Heart right ventricle (tissue), 16 donors: ENCODE results near the gene OLFM1. TPM values are rescaled to one million over a fixed set of nuclear protein-coding genes. Genes with fewer than 3 reads are reported as not detected.
"Not testable (repeated sequence)": the region's sequence is repeated elsewhere in the genome, so short reads cannot be mapped to it uniquely, and the experiment has no call there.

Experiments
- ATAC-seq, 8 donors: fragments of 200-7000 bp; cut with Tn5 transposase; one replicate each; pipeline ENCODE4 v1.9.1; 2020; ENCODE audit warnings: mild to moderate bottlenecking in 8 of 8, moderate library complexity in 8 of 8, moderate number of reproducible peaks in 1 of 8
- DNase-seq, 2 donors: peaks; one replicate each; pipeline ENCODE4 v3.0.0-alpha.2; 2020
- H3K27ac ChIP-seq, 10 donors: fragments of 200-600 bp; sonication (generic) in 2 of 10; one replicate each; pipeline versions ENCODE4 v1.5.0 to v1.8.0; 2020 to 2022; ENCODE audit warnings: mild to moderate bottlenecking in 3 of 10
- H3K27me3 ChIP-seq, 7 donors: fragments of 200-600 bp; one replicate each; pipeline ENCODE4 v1.8.0; 2021 to 2022; ENCODE audit warnings: mild to moderate bottlenecking in 2 of 7
- H3K36me3 ChIP-seq, 9 donors: fragments of 200-600 bp; sonication (generic) in 1 of 9; one replicate each; pipeline versions ENCODE4 v1.5.0 to v1.8.0; 2020 to 2022; ENCODE audit warnings: mild to moderate bottlenecking in 2 of 9
- H3K4me1 ChIP-seq, 9 donors: fragments of 200-600 bp; sonication (generic) in 1 of 9; one replicate each; pipeline versions ENCODE4 v1.5.0 to v1.8.0; 2020 to 2022; ENCODE audit warnings: mild to moderate bottlenecking in 4 of 9
- H3K4me3 ChIP-seq, 10 donors: fragments of 200-600 bp; sonication (generic) in 2 of 10; one replicate each; pipeline versions ENCODE4 v1.5.0 to v1.8.0; 2020 to 2022; ENCODE audit warnings: mild to moderate bottlenecking in 7 of 10, moderate library complexity in 2 of 10
- H3K9me3 ChIP-seq, 11 donors: fragments of 200-600 bp in 10 of 11; sonication (generic) in 2 of 11; one replicate each; pipeline versions ENCODE4 v1.5.0 to v1.8.0; 2013 to 2022; ENCODE audit warnings: mild to moderate bottlenecking in 2 of 11, control low read depth in 1 of 11, moderate library complexity in 1 of 11
- CTCF ChIP-seq, 9 donors: fragments of 200-600 bp; sonication (generic) in 2 of 9; IDR thresholded peaks; one replicate each; pipeline versions ENCODE4 v1.5.0 to v1.8.0; 2021 to 2022; ENCODE audit warnings: antibody characterized with exemption in 9 of 9, mild to moderate bottlenecking in 5 of 9, moderate library complexity in 1 of 9
- WGBS, 2 donors: extraction: QIAGEN DNeasy Blood & Tissue Kit; methylation state at CpG; one replicate each; pipeline ENCODE4 v1.1.7; 2013; ENCODE audit warnings: inconsistent platforms in 1 of 2; 5-methylcytosine and 5-hydroxymethylcytosine counted together
- intact Hi-C, 10 donors: fragments of 100-400 bp; cut with DNase I; formaldehyde crosslinking; loops; one replicate each; pipeline versions ENCODE4 v1.11.1 to v1.14.2; 2022
- polyA plus RNA-seq, 2 donors: library from polyadenylated mRNA; stranded (reverse); fragments of 200-250 nt; gene quantifications; one replicate each; pipeline ENCODE4 v1.2.3, GENCODE V29; 2013
- total RNA-seq, 10 donors: library from RNA; stranded (reverse); fragmentation: NEBNext Ultra II Directional in 3 of 10; extraction: Animal tissue kit (Norgen Biotek cat#: 25700) in 3 of 10; gene quantifications; one replicate each; pipeline versions ENCODE4 v1.2.1 to v1.2.4, GENCODE V29; 2021 to 2023
- donor health status: Arrhythmogenic right ventricular cardiomyopathy.
- donor health status: ischemic (EF 13 %, LVEDD 7.1; RV severe dilation, severe dysfunction).
- donor health status: healthy with polysubstance abuse.
- donor health status: DM: no; HTN: yes; CAD: no.
- donor health status: DM: no; HTN: no; CAD: no.
- donor health status: ischemic (EF 25% LVEDD 6.9; RV normal size, moderate dysfunction).
- donor health status: ischemic (EF 25% LVEDD 5.7; RV mildly dilated, moderate dysfunction).
- donor health status: healthy.
- donor health status: DM: yes; HTN: yes; CAD: no.
- donor health status: Ischemic cardiomyopathy.
- donor health status: ischemic (EF 35%, LVEDD 5.7; RV mildly dilated, moderate dysfunction).
- donor health status: nonischemic (EF 11% LVEDD 7.7; RV severe dilation, severe dysfunction).
- donor health status: DM: yes; HTN: yes; CAD: no.
- donor health status: PGD.
- donor health status: ischemic (EF 29% LVEDD 5.4; RV normal size, mild dysfunction).
- donor health status: nonischemic (EF 23%, LVEDD 6.1; RV moderate dilation, normal function).

OLFM1 gene
- total and polyA plus RNA-seq, 12 donors: 3.3 to 14.9 (median 6.5) TPM

DNA sequence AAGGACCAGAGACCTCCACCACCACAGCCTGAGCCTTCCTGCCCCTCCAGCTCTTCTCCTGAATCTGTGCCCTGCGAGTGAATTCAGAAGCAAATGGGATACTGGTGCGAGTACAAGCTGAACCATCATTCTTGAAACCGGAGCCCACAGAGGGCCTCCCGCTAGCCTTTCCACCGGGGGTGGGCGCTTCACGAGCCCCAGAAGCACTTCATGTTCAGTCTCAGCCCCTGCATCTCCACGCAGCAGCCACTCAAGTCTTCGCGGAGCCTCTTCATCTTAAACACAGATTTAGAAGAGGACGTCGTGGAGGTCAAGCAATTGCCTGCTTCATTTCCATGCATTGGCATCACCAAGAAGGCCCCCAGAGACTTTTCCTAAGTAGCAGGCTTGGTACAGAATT lies 26.0 kb upstream of the OLFM1 start:
- H3K27ac ChIP-seq: no peak overlapping the region
- H3K4me3 ChIP-seq: no peak overlapping the region
- no peaks in the 10 kb centered on the region for H3K4me1 ChIP-seq
- H3K27me3 ChIP-seq: peaks cover 0 to 54% (median 41%) of the 10 kb centered on the region in 7 donors
- H3K9me3 ChIP-seq: peaks cover 0 to 14% (median 3%) of the 10 kb centered on the region in 11 donors
- no peak for DNase-seq
- 71 to 77% methylated on average over 12 of the region's 12 CpGs for WGBS, 2 donors
- no peaks in the 10 kb centered on the region for H3K36me3 ChIP-seq
- intact Hi-C loops: no loop called here
- ATAC-seq: no peak
- no peak for TF ChIP-seq CTCF (IDR thresholded peaks at IDR 0.05)

DNA sequence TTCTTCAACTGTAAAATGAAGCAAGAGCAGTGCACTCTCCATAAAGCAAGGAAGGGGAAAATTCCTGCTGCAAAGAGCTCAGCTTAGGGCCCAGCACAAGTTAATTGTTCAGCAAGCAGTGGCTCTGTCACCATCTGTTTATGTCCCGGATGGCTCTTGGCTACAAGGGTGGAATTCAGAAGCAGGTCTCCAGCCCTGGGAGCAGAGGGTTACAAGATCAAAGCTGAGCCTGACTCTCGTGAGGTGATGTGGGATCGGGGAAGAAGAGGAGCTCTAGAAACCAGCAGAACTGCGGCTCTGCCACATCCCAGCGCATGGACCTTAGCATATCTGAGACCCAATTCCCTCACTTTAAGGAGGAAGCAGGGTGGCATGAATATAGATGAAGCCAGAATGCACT lies 25.2 kb upstream of the OLFM1 start:
- no peaks in the 10 kb centered on the region for H3K4me1 ChIP-seq
- intact Hi-C loops: no loop called here
- ATAC-seq (no peak), DNase-seq (no peak)
- H3K27me3 ChIP-seq: peaks cover 0 to 54% (median 35%) of the 10 kb centered on the region in 7 donors
- no peaks in the 10 kb centered on the region for H3K36me3 ChIP-seq
- H3K27ac ChIP-seq: no peak overlapping the region
- no peak for TF ChIP-seq CTCF (IDR thresholded peaks at IDR 0.05)
- WGBS, 2 donors: 88 to 89% methylated on average over 5 of the region's 5 CpGs
- H3K9me3 ChIP-seq: peaks cover 0 to 14% (median 3%) of the 10 kb centered on the region in 11 donors
- H3K4me3 ChIP-seq: no peak overlapping the region

- 60 to 72% methylated on average over 4 of the region's 4 CpGs for WGBS, 2 donors
- H3K4me1 ChIP-seq, H3K36me3 ChIP-seq, ATAC-seq, DNase-seq, H3K4me3 ChIP-seq, H3K27ac ChIP-seq, intact Hi-C loops: not testable (repeated sequence)
- peaks cover 0 to 66% (median 36%) of the 10 kb centered on the region in 7 donors for H3K27me3 ChIP-seq
- H3K9me3 ChIP-seq: peaks cover 0 to 14% (median 3%) of the 10 kb centered on the region in 11 donors
Measured at GRCh38 chr9:135063466-135063865, 24.0 kb upstream of the OLFM1 start.

DNA sequence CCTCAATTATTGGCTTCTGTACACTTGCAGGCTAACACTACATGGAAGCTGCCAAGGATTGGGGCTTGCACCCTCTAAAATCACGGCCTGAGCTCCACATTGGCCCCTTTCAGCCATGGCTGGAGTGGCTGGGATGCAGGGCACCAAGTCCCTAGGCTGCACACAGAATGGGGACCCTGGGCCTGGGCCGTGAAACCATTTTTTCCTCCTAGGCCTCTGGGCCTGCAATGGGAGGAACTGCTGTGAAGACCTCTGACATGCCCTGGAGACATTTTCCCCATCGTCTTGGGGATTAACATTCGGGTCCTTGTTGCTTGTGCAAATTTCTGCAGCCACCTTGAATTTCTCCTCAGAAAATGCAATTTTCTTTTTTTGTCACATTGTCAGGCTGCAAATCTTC lies 23.6 kb upstream of the OLFM1 start:
- H3K27ac ChIP-seq, DNase-seq, H3K4me3 ChIP-seq, H3K36me3 ChIP-seq, H3K4me1 ChIP-seq, ATAC-seq, intact Hi-C loops: not testable (repeated sequence)
- Histone ChIP-seq H3K9me3 (peaks cover 0 to 14% (median 3%) of the 10 kb centered on the region in 11 donors), H3K27me3 (peaks cover 0 to 70% (median 40%) of the 10 kb centered on the region in 7 donors)
- WGBS, 2 donors: 70 to 71% methylated on average over 4 of the region's 4 CpGs

DNA sequence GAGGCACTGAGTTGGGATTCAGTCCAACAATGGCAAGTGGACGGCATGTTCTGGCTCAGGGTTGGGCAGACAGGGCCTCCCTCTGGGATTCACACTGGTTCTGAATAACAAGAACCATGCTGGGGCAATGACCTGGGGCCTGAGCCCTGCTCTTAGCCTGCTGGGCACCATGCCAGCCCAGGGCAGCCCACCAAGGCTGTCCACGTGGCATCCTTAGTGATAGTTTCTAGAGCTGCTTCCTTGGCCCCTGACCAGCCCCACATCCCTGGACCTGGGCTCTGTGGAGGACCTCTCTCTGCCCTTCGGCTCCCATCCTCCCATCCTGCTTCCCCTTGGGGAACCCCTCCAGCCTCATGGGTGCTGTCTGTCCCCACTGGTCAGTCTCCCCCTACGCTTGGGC lies 22.3 kb upstream of the OLFM1 start:
- intact Hi-C loops: no loop called here
- peaks cover 0 to 74% (median 51%) of the 10 kb centered on the region in 7 donors for H3K27me3 ChIP-seq
- H3K9me3 ChIP-seq: peaks cover 0 to 14% (median 3%) of the 10 kb centered on the region in 11 donors

More for the DNA sequence above, 22.3 kb upstream of the OLFM1 start:
- H3K27ac ChIP-seq: no peak overlapping the region
- ATAC-seq (no peak), DNase-seq (no peak)
- no peaks in the 10 kb centered on the region for H3K4me1 ChIP-seq
- 80 to 89% methylated on average over 4 of the region's 4 CpGs for WGBS, 2 donors
- no peak overlapping the region for H3K4me3 ChIP-seq
- no peaks in the 10 kb centered on the region for H3K36me3 ChIP-seq
- TF ChIP-seq CTCF (IDR thresholded peaks at IDR 0.05): no peak
